A673 (cell line): ENCODE data around the gene CACNA1G.

Experiments used
- EZH2 ChIP-seq: fragments of 200-600 bp; sonication (generic); IDR thresholded peaks from 2 replicates; pipeline ENCODE4 v1.6.1; 2017; ENCODE audit warnings: borderline replicate concordance, low read depth, mild to moderate bottlenecking, mixed read lengths, antibody characterized with exemption, low read length; ENCODE audit not compliant: poor library complexity, severe bottlenecking
- TF ChIP-seq, protein P1 (sequence below): fragments of 300-800, 200-600 bp; sonication (generic); conservative IDR thresholded peaks from 2 replicates; pipeline ENCODE4 v1.5.1; 2017; ENCODE audit warnings: low read depth, mild to moderate bottlenecking, antibody characterized with exemption, low read length, moderate library complexity, mixed read lengths

- no peak for TF ChIP-seq EZH2
- TF ChIP-seq, protein P1, sequence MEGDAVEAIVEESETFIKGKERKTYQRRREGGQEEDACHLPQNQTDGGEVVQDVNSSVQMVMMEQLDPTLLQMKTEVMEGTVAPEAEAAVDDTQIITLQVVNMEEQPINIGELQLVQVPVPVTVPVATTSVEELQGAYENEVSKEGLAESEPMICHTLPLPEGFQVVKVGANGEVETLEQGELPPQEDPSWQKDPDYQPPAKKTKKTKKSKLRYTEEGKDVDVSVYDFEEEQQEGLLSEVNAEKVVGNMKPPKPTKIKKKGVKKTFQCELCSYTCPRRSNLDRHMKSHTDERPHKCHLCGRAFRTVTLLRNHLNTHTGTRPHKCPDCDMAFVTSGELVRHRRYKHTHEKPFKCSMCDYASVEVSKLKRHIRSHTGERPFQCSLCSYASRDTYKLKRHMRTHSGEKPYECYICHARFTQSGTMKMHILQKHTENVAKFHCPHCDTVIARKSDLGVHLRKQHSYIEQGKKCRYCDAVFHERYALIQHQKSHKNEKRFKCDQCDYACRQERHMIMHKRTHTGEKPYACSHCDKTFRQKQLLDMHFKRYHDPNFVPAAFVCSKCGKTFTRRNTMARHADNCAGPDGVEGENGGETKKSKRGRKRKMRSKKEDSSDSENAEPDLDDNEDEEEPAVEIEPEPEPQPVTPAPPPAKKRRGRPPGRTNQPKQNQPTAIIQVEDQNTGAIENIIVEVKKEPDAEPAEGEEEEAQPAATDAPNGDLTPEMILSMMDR, result no peak
Observed at GRCh38 chr17:50554201-50554600, 6.3 kb upstream of the CACNA1G start.
